PFSK-1 (cell line): ENCODE data around the gene XDH.

ENCODE experiments used
- POLR2AphosphoS5 ChIP-seq: IDR thresholded peaks from 2 replicates; pipeline ENCODE4 v1.6.1; 2012; ENCODE audit warnings: low read depth, mild to moderate bottlenecking, control low read depth, low read length, moderate library complexity
- SIN3A ChIP-seq: IDR thresholded peaks from 2 replicates; pipeline ENCODE4 v1.6.1; 2012; ENCODE audit warnings: mild to moderate bottlenecking, low read length, moderate library complexity, borderline replicate concordance; ENCODE audit not compliant: insufficient read depth
- TAF1 ChIP-seq: IDR thresholded peaks from 2 replicates; pipeline ENCODE4 v1.6.1; 2012; ENCODE audit warnings: low read length, control low read depth, borderline replicate concordance; ENCODE audit not compliant: insufficient read depth
- TF ChIP-seq, protein P1 (sequence below), 2 experiments: IDR thresholded peaks; 2 replicates each; pipeline versions ENCODE4 v1.6.1 to v1.8.0; 2011 to 2012; ENCODE audit warnings: low read depth in 2 of 2, low read length in 2 of 2, control low read depth in 1 of 2, inconsistent platforms in 1 of 2, mild to moderate bottlenecking in 1 of 2, moderate library complexity in 1 of 2; ENCODE audit not compliant: insufficient read depth in 1 of 2

DNA sequence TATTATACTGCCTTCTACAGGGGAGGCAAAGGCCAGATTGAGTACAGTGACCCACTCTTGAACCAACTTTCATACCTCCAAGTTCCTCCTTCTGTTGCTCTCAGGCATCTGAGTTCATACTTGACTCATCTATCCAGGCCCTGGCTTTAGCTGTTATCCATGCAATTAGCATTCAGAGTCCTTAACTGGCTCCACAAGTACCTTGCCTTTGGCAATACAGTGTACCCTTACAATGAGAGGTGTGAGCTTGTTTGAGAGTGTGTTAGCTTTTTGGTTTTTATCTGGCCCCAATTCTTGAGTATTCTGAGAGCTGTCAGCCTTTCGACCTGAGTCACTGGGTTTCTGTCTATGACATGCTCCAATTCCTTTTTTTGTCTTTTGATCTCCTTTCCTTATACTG lies 120.3 kb downstream of the XDH start:
- TF ChIP-seq TAF1 (no peak), POLR2AphosphoS5 (no peak), SIN3A (no peak)
- TF ChIP-seq, protein P1, sequence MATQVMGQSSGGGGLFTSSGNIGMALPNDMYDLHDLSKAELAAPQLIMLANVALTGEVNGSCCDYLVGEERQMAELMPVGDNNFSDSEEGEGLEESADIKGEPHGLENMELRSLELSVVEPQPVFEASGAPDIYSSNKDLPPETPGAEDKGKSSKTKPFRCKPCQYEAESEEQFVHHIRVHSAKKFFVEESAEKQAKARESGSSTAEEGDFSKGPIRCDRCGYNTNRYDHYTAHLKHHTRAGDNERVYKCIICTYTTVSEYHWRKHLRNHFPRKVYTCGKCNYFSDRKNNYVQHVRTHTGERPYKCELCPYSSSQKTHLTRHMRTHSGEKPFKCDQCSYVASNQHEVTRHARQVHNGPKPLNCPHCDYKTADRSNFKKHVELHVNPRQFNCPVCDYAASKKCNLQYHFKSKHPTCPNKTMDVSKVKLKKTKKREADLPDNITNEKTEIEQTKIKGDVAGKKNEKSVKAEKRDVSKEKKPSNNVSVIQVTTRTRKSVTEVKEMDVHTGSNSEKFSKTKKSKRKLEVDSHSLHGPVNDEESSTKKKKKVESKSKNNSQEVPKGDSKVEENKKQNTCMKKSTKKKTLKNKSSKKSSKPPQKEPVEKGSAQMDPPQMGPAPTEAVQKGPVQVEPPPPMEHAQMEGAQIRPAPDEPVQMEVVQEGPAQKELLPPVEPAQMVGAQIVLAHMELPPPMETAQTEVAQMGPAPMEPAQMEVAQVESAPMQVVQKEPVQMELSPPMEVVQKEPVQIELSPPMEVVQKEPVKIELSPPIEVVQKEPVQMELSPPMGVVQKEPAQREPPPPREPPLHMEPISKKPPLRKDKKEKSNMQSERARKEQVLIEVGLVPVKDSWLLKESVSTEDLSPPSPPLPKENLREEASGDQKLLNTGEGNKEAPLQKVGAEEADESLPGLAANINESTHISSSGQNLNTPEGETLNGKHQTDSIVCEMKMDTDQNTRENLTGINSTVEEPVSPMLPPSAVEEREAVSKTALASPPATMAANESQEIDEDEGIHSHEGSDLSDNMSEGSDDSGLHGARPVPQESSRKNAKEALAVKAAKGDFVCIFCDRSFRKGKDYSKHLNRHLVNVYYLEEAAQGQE (IDR thresholded peaks at IDR 0.05; ENCODE audit: insufficient read depth in 1 of 2, low read depth in 2 of 2, low read length in 2 of 2): no peak
